Duodenal mucosa (tissue), 2 donors: ENCODE measurements around the gene DDX24.
"Not testable (repeated sequence)": the region's sequence is repeated elsewhere in the genome, so short reads cannot be mapped to it uniquely, and the experiment has no call there.

Experiments used
- H3K27ac ChIP-seq: one replicate; pipeline ENCODE4 v1.7.0; 2013; ENCODE audit warnings: low read depth, low read length
- H3K27me3 ChIP-seq, 2 donors: one replicate each; pipeline ENCODE4 v1.7.0; 2013; ENCODE audit warnings: low read length in 2 of 2, control low read depth in 1 of 2; ENCODE audit not compliant: insufficient read depth in 2 of 2, control insufficient read depth in 1 of 2
- H3K36me3 ChIP-seq, 2 donors: one replicate each; pipeline ENCODE4 v1.7.0; 2013; ENCODE audit warnings: low read length in 2 of 2, control low read depth in 1 of 2; ENCODE audit not compliant: insufficient read depth in 2 of 2, control insufficient read depth in 1 of 2
- H3K4me1 ChIP-seq, 2 donors: one replicate each; pipeline ENCODE4 v1.7.0; 2013; ENCODE audit warnings: low read length in 2 of 2, control low read depth in 1 of 2; ENCODE audit not compliant: insufficient read depth in 2 of 2, control insufficient read depth in 1 of 2
- H3K4me3 ChIP-seq, 2 donors: one replicate each; pipeline ENCODE4 v1.7.0; 2013; ENCODE audit warnings: low read length in 2 of 2, low read depth in 1 of 2
- H3K9ac ChIP-seq, 2 donors: one replicate each; pipeline ENCODE4 v1.7.0; 2013; ENCODE audit warnings: low read length in 2 of 2, low read depth in 1 of 2
- H3K9me3 ChIP-seq, 2 donors: one replicate each; pipeline ENCODE4 v1.7.0; 2013; ENCODE audit warnings: low read length in 2 of 2, control low read depth in 1 of 2; ENCODE audit not compliant: control insufficient read depth in 1 of 2

DDX24 gene

DNA sequence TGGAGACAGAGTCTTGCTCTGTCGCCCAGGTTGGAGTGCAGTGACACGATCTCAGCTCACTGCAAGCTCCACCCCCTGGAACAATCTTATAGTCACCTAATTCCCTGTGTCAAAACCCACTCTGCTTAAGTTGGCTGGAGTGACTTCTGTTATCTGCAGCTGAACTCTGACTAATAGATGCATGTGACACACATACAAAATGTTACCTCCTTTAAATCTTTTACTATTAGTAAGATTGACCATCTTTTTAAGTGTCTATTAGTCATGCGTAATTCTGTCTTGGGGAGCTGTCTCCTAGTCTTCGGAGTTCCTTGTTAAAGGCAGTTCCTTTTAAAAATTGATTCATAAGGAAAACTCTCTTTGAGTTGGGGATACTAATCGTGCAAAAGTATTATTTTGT, 7.5 kb upstream of the DDX24 start:
- H3K27ac ChIP-seq, result no peak overlapping the region
- H3K4me1 ChIP-seq, result no peaks in the 10 kb centered on the region
- no peaks in the 10 kb centered on the region for H3K9me3 ChIP-seq
- H3K4me3 ChIP-seq, result no peak overlapping the region
- H3K36me3 ChIP-seq, result no peaks in the 10 kb centered on the region
- H3K27me3 ChIP-seq, result no peaks in the 10 kb centered on the region
- no peak overlapping the region for H3K9ac ChIP-seq

DNA sequence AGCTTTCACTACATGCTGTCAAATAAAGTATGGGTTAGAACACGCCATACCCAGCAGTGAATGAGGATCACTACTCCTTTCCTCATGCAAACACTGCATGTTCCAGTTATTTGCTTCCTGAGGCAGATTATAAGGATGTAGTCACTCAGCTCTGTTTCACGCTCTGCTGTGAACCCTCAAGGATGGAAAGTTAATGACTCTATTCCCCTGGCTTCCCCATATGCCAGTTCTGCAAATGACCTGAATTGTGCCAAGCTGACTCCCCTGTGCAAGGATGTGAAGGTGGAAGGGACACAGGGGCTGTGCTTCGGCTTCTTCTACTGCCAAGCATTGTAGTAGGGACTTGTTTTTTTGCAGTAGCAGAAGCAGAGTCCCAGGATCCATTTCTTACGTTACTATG, 6.9 kb upstream of the DDX24 start:
- no peaks in the 10 kb centered on the region for H3K9me3 ChIP-seq
- no peaks in the 10 kb centered on the region for H3K36me3 ChIP-seq
- no peak overlapping the region for H3K4me3 ChIP-seq
- H3K9ac ChIP-seq, result no peak overlapping the region
- no peaks in the 10 kb centered on the region for H3K27me3 ChIP-seq
- no peak overlapping the region for H3K27ac ChIP-seq
- no peaks in the 10 kb centered on the region for H3K4me1 ChIP-seq

DNA sequence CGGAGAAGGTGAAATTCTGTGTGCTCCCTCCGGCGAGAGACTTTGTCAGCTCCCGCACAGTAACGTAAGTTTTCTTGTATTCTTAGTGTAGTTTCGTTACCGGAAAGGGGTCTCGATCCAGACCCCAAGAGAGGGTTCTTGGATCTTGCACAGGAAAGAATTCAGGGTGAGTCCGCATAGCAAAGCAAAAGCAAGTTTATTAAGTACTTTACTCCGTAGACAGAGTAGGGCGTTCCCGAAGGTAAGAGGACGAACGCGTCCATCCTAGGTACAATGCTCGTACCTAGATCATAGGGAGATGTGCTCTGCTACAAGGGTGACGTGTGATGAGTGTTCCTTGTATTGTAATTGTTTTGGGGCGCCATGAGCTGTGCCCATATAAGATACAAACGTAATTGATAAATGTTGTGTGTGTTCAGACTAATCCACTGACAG, 401 bp upstream of the DDX24 start:
- Histone ChIP-seq H3K9ac (peak overlapping the region; percentile 85 to 96), H3K36me3 (peaks cover 0 to 16% of the 10 kb centered on the region in 2 donors)

DNA sequence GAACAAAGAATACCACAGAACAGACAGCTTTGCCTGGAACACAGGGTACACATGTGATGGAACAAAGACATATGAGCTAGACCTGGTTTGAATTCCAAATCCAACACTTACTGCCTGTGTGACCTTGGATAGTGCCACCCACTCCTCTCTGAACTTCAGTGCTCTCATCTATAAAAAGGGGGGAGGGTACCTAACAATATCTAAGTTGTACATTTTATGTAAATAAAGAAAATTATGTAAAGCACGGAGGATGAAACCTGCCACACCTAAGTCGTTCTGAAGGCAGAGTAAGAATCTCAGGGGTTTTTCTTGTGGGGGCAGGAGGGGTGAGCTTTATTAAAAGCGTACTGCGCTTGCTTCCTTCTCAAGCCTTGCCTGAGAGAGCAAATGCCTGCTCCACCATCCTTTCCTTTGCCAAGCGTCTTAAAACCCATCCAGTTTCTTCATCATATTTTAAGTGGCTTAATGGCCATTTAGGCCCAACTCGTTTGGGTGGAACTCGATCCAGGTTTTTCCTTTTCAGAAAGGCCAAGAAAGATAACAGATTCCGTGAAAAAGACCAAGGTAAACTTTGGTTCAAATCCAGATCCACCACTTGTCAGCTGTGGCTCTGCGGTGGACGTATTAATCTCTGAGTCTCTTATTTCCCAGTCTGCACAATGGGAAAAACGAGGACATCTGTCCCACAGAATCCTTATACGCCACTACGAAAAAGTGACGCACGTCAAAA, 946 bp downstream of the DDX24 start:
- H3K27me3 ChIP-seq, result no peaks in the 10 kb centered on the region
- H3K27ac ChIP-seq, result peak overlapping the region; percentile 86
- H3K9ac ChIP-seq, result peak overlapping the region; percentile 85 to 96
- peaks cover 0 to 16% of the 10 kb centered on the region in 2 donors for H3K36me3 ChIP-seq
- H3K4me1 ChIP-seq, result peaks cover 33 to 35% of the 10 kb centered on the region in 2 donors
- H3K4me3 ChIP-seq, result peak overlapping the region; percentile 69 to 90
- H3K9me3 ChIP-seq, result peaks cover 0 to 5% of the 10 kb centered on the region in 2 donors

More for the DNA sequence above, 401 bp upstream of the DDX24 start:
- H3K4me3 ChIP-seq, result peak overlapping the region; percentile 69 to 90
- no peaks in the 10 kb centered on the region for H3K9me3 ChIP-seq
- peaks cover 33 to 35% of the 10 kb centered on the region in 2 donors for H3K4me1 ChIP-seq
- no peaks in the 10 kb centered on the region for H3K27me3 ChIP-seq
- H3K27ac ChIP-seq, result peak overlapping the region; percentile 54

DNA sequence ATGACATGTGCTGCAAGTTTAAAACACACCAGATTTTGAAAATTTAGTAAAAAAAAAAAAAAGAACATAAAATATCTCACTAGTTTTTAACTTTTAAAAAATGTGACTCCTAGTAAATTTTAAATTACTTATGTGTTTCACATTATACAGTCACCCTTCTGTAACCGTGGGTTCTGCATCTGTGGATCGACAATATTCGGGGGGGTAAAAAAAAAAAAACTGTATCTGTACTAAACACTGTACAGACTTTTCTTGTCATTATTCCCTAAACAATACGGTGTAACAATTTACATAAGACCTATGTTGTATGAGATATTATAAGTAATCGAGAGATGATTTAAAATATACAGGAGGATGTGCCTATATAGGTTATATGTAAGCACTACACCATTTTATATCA, 3.2 kb downstream of the DDX24 start:
- no peaks in the 10 kb centered on the region for H3K27me3 ChIP-seq
- peaks cover 0 to 16% of the 10 kb centered on the region in 2 donors for H3K36me3 ChIP-seq
- peaks cover 5 to 14% of the 10 kb centered on the region in 2 donors for H3K9me3 ChIP-seq
- H3K27ac ChIP-seq, result no peak overlapping the region
- H3K4me3 ChIP-seq, result peak overlapping the region; percentile 69 to 90
- H3K4me1 ChIP-seq, result peaks cover 33 to 35% of the 10 kb centered on the region in 2 donors
- no peak overlapping the region for H3K9ac ChIP-seq

DNA sequence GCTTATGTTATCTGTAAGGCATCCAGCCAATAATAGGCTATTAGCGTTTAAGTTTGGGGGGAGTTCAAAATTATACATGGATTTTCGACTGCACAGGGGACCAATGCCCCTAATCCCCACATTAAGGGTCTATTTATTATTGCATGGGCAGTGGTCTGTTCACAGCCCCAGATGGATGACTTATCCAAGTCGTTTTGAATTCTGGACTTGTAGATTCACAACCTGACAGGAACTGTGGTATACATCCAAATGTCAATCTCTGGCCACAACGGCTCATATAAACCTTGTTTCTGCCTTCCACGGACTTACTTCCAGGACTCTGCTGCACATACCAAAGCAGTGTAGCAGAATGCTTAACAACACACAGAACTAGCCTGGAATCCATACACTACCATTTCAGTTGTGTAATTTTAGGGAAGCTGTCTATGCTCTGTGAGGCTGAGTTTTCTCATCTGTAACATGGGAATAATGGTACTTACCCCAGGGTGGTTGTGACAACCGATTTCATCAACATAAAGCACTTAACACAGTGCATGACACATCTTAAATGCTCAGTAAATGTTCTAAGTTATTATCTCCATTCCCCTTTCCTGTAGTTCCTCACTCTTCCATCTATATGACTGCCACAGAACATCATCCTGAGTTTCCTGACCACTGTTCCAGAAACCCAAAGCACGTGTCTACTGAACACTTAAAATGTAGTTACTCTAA, 3.7 kb downstream of the DDX24 start:
- H3K4me1 ChIP-seq, result peaks cover 32 to 34% of the 10 kb centered on the region in 2 donors
- no peak overlapping the region for H3K27ac ChIP-seq
- H3K27me3 ChIP-seq, result no peaks in the 10 kb centered on the region
- peaks cover 5 to 14% of the 10 kb centered on the region in 2 donors for H3K9me3 ChIP-seq
- H3K9ac ChIP-seq, result no peak overlapping the region
- peaks cover 0 to 16% of the 10 kb centered on the region in 2 donors for H3K36me3 ChIP-seq
- peak overlapping the region; percentile 29 to 51 for H3K4me3 ChIP-seq

GRCh38 chr14:94075008-94075407, 6.0 kb downstream of the DDX24 start:
- Histone ChIP-seq H3K36me3 (peaks cover 0 to 16% of the 10 kb centered on the region in 2 donors), H3K27me3 (no peaks in the 10 kb centered on the region), H3K4me1 (peaks cover 25 to 29% of the 10 kb centered on the region in 2 donors), H3K9me3 (peaks cover 5 to 14% of the 10 kb centered on the region in 2 donors), H3K27ac (no peak overlapping the region), H3K9ac (no peak overlapping the region), H3K4me3 (no peak overlapping the region)

DNA sequence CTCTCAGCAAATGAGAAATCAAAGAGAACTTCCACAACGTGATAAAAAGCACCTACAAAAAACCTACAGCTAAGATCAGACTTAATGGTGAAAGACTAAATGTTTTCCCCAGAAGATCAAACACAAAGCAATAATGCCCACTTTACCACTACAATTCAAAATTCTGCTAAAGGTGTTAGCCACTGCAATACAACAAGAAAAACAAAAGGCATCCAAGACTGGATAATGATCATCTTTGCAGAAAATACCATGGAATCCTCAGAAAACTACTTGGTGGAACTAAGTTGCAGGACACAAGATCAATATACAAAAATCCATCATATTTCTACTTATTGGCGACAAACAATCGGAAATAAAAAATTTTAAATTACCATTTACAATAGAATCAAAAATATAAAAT, 6.5 kb downstream of the DDX24 start:
- no peaks in the 10 kb centered on the region for H3K27me3 ChIP-seq
- peaks cover 21 to 25% of the 10 kb centered on the region in 2 donors for H3K4me1 ChIP-seq
- H3K9me3 ChIP-seq, result peaks cover 9 to 14% of the 10 kb centered on the region in 2 donors
- H3K9ac ChIP-seq, result no peak overlapping the region
- H3K27ac ChIP-seq, result no peak overlapping the region
- H3K4me3 ChIP-seq, result no peak overlapping the region
- H3K36me3 ChIP-seq, result peaks cover 0 to 16% of the 10 kb centered on the region in 2 donors

- H3K9me3 ChIP-seq, result peaks cover 9 to 14% of the 10 kb centered on the region in 2 donors
- H3K9ac ChIP-seq, H3K36me3 ChIP-seq, H3K4me3 ChIP-seq, H3K27me3 ChIP-seq, H3K27ac ChIP-seq, H3K4me1 ChIP-seq: not testable (repeated sequence)
These were observed 8.9 kb downstream of the DDX24 start for GRCh38 chr14:94072076-94072475.

GRCh38 chr14:94066089-94066676, 14.8 kb downstream of the DDX24 start:
- H3K9ac ChIP-seq, result no peak overlapping the region
- H3K9me3 ChIP-seq, result peaks cover 0 to 4% of the 10 kb centered on the region in 2 donors
- H3K36me3 ChIP-seq, result peaks cover 14 to 17% of the 10 kb centered on the region in 2 donors
- H3K4me3 ChIP-seq, result no peak overlapping the region
- H3K27ac ChIP-seq, result no peak overlapping the region
- peaks cover 5 to 6% of the 10 kb centered on the region in 2 donors for H3K4me1 ChIP-seq
- H3K27me3 ChIP-seq, result no peaks in the 10 kb centered on the region
